H1 (cell line): ENCODE data around the gene ABHD12. TPM values are rescaled to one million over a fixed set of nuclear protein-coding genes. Genes with fewer than 3 reads are reported as not detected.

Experiments
- CHD2 ChIP-seq: IDR thresholded peaks from 2 replicates; pipeline ENCODE4 v1.6.1; 2012; ENCODE audit warnings: low read length, improper control_type of control experiment
- HDAC6 ChIP-seq: IDR thresholded peaks from one replicate; pipeline ENCODE4 v1.7.1; 2012; ENCODE audit warnings: low read depth, mild to moderate bottlenecking, inconsistent platforms, low read length, moderate library complexity
- KDM4A ChIP-seq: IDR thresholded peaks from one replicate; pipeline ENCODE4 v1.7.1; 2012; ENCODE audit warnings: low read depth, mild to moderate bottlenecking, moderate library complexity, low read length, inconsistent platforms; ENCODE audit not compliant: severe bottlenecking
- POLR2A ChIP-seq, 2 experiments: IDR thresholded peaks; 1 replicate in 1 of 2; 2 replicates in 1 of 2; pipeline ENCODE4 v1.6.1; 2011; ENCODE audit warnings: low read depth in 2 of 2, low read length in 2 of 2, mild to moderate bottlenecking in 2 of 2; ENCODE audit errors: control extremely low read depth in 1 of 2
- RAD21 ChIP-seq, 2 experiments: IDR thresholded peaks in 1 of 2; conservative IDR thresholded peaks in 1 of 2; 2 replicates each; pipeline ENCODE4 v1.6.1; 2011; ENCODE audit warnings: low read depth in 2 of 2, low read length in 2 of 2, improper control_type of control experiment in 1 of 2, inconsistent platforms in 1 of 2, mild to moderate bottlenecking in 1 of 2, moderate library complexity in 1 of 2
- SUZ12 ChIP-seq: fragments of 200-600 bp; sonication (generic); IDR thresholded peaks from 2 replicates; pipeline ENCODE4 v1.6.1; 2012; ENCODE audit warnings: mild to moderate bottlenecking, inconsistent platforms, low read length, moderate library complexity, mixed read lengths
- TAF7 ChIP-seq: optimal IDR thresholded peaks from 2 replicates; pipeline ENCODE3; 2011; ENCODE audit warnings: low read depth, mild to moderate bottlenecking, inconsistent platforms, low read length, moderate library complexity, borderline replicate concordance
- polyA plus RNA-seq, 7 experiments: library from polyadenylated mRNA; depleted of rRNA in 3 of 7; stranded (reverse) in 5 of 7; unstranded in 2 of 7; fragments of >200 nt in 5 of 7; fragments of 200-250 nt in 2 of 7; gene quantifications; 1 replicate in 5 of 7; 2 replicates in 1 of 7; 4 replicates in 1 of 7; pipeline versions ENCODE4 v1.2.1 to v1.2.3, GENCODE V29; 2011 to 2013; ENCODE audit warnings: missing spikeins in 2 of 7, mixed read lengths in 2 of 7
- total RNA-seq: library from RNA; stranded (reverse); fragmentation: NEBNext Ultra II Directional; extraction: Animal tissue kit (Norgen Biotek cat#: 25700); gene quantifications from 2 replicates; pipeline ENCODE4 v1.2.1, GENCODE V29; 2021

Gene ABHD12
- total and polyA plus RNA-seq, 2 of the 8 experiments (the other 6 are each of a cell fraction or from before 2014, with no cell fraction given) = 31.3 to 59.5 TPM

GRCh38 chr20:25252686-25253421 is 137.8 kb downstream of the ABHD12 start (continued):
- TF ChIP-seq RAD21 (IDR thresholded peaks at IDR 0.05 in 1 of 2, conservative IDR thresholded peaks at IDR 0.05 in 1 of 2; ENCODE audit: low read depth in 2 of 2, low read length in 2 of 2) = no peak
- no peak for TF ChIP-seq TAF7
- TF ChIP-seq CHD2 = no peak
- TF ChIP-seq KDM4A = no peak
- TF ChIP-seq POLR2A (IDR thresholded peaks at IDR 0.05; ENCODE audit: control extremely low read depth in 1 of 2, low read depth in 2 of 2, low read length in 2 of 2) = no peak
- TF ChIP-seq SUZ12 = no peak
- no peak for TF ChIP-seq HDAC6
